ENCODE data around the gene MIPOL1.

The MIPOL1 gene

GRCh38 chr14:37167151-37168047 lies 30.3 kb upstream of the MIPOL1 start:
- TF ChIP-seq CTCF (conservative IDR thresholded peaks at IDR 0.05; ENCODE audit: control insufficient read depth, insufficient read depth, low read depth, low read length): no peak
- H3K4me3 ChIP-seq (ENCODE audit: control insufficient read depth, low read depth, low read length): no peak overlapping the region
- DNase-seq (ENCODE audit: low read depth): no peak

GRCh38 chr14:37168721-37169120 lies 29.0 kb upstream of the MIPOL1 start:
- no peak overlapping the region for H3K4me3 ChIP-seq (ENCODE audit: control insufficient read depth, low read depth, low read length)
- TF ChIP-seq CTCF (conservative IDR thresholded peaks at IDR 0.05; ENCODE audit: control insufficient read depth, insufficient read depth, low read depth, low read length): no peak
- no peak for DNase-seq (ENCODE audit: low read depth)

DNA sequence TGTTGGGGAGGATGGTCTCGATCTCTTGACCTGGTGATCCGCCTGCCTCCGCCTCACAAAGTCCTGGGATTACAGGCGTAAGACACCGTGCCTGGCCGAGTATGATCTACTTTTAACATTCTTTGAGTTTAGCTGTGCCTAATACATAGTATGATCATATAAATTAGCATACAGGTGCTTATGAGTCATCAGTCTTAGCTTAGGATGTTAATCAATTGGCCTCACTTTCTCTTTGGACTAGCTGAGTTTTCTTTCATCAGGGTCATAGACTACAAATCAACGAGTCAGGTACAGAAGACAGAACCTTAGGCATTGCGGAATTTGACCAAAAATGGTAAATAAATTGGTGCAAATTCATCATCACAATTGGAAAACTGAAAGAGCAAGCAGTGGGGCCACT lies 27.5 kb upstream of the MIPOL1 start:
- no peak overlapping the region for H3K4me3 ChIP-seq (ENCODE audit: control insufficient read depth, low read depth, low read length)
- no peak for DNase-seq (ENCODE audit: low read depth)
- no peak for TF ChIP-seq CTCF (conservative IDR thresholded peaks at IDR 0.05; ENCODE audit: control insufficient read depth, insufficient read depth, low read depth, low read length)

DNA sequence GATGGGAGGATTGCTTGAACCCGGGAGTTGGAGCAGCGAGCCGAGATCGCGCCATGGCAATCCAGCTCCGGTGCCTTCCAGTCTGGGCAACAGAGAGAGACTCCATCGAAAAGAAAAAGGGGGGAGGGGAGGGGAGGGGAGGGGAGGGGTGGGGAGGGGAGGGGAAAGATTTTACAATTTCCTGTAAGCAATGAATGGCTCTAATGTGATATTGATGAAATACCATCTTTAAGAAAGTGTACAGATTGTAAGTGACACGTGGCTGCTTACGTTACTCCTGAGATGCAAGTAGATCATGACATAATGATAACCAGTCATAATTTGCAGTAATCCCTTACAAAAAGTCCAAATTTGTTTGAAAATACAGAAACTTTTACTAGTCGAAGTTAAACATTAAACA lies 26.7 kb upstream of the MIPOL1 start:
- DNase-seq (ENCODE audit: low read depth): no peak
- no peak for TF ChIP-seq CTCF (conservative IDR thresholded peaks at IDR 0.05; ENCODE audit: control insufficient read depth, insufficient read depth, low read depth, low read length)
- H3K4me3 ChIP-seq (ENCODE audit: control insufficient read depth, low read depth, low read length): no peak overlapping the region

GRCh38 chr14:37171678-37172023 lies 26.1 kb upstream of the MIPOL1 start:
- no peak for DNase-seq (ENCODE audit: low read depth)
- H3K4me3 ChIP-seq (ENCODE audit: control insufficient read depth, low read depth, low read length): peak overlapping the region; percentile 83

DNA sequence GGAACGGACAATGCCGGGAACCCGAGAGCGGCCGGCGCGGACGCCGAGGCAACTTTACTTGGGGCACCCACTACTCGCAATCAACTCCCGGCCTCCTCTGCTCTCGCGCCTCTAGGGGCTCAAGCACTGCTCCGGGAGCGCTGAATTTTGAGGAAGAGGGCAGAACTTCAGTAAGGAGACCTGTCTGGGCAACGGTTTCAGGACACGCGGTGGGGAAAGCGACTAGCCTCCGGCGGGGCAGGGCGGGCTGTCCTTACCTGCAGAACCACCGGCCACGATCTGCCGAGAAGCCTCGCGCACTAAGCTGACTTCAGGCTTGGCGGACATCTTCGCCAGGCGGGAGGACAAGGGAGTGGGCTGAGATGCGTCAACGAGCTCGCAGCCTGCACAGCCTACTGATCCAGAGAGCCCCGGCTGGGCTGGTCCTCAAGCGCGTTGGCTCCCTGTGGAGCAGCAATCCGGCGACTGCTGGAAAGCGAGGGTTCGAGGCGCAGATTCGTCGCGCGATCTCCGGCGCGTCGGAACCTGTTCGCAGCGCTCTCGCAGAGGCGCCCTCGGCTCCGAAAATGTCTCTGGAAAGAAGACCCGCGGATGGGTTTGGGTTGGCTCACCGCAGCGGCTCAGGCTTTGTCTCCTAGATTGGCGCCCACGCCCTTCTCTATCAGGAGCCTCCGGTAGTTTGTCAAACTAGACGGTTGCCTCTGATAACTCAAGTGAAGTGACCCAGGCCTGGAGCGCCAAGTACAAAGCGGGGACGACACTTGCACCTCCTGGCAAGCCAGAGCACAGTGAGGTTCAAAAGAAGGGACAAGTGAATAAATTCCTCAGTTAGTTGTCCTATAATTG lies 25.5 kb upstream of the MIPOL1 start, which contains the start of gene SLC25A21:
Gene SLC25A21, minus strand, starts transcription at position 583 of the 846 bp plus-strand sequence.
- H3K4me3 ChIP-seq (ENCODE audit: control insufficient read depth, low read depth, low read length): peak within 1 kb of the TSS; percentile 83
- DNase-seq (ENCODE audit: low read depth): peak; percentile 80
- TF ChIP-seq CTCF (conservative IDR thresholded peaks at IDR 0.05; ENCODE audit: control insufficient read depth, insufficient read depth, low read depth, low read length): no peak

More at GRCh38 chr14:37171678-37172023, 26.1 kb upstream of the MIPOL1 start:
- no peak for TF ChIP-seq CTCF (conservative IDR thresholded peaks at IDR 0.05; ENCODE audit: control insufficient read depth, insufficient read depth, low read depth, low read length)

All from fibroblast of mammary gland (primary cell).